Right ventricle myocardium inferior (tissue), 1 donor: ENCODE results near the gene CAMTA1. TPM values are rescaled to one million over a fixed set of nuclear protein-coding genes. Genes with fewer than 3 reads are reported as not detected.

Experiments used
- ATAC-seq: fragments of 200-7000 bp; cut with Tn5 transposase; one replicate; pipeline ENCODE4 v1.9.1; 2020; ENCODE audit warnings: mild to moderate bottlenecking, moderate library complexity
- DNase-seq: peaks from one replicate; pipeline ENCODE4 v3.0.0; 2021; ENCODE audit errors: missing footprints
- intact Hi-C: fragments of 100-400 bp; cut with DNase I; formaldehyde crosslinking; loops from one replicate; pipeline ENCODE4 v1.11.0; 2022
- total RNA-seq: library from RNA; stranded (reverse); fragmentation: NEBNext Ultra II Directional; extraction: Animal tissue kit (Norgen Biotek cat#: 25700); gene quantifications from one replicate; pipeline ENCODE4 v1.2.1, GENCODE V29; 2021
- donor health status: DM: no; HTN: yes; CAD: no; lungs with severe emphysema.

The CAMTA1 gene
- total RNA-seq, 1 donor from 2014 or later: 159 TPM

- DNase-seq: no peak
- peak; percentile 63 for ATAC-seq
- intact Hi-C loops: loop anchor here (5.0 kb wide), 2 partner anchors 98 to 163 kb away; no protein-coding TSS in a partner anchor
Measured at GRCh38 chr1:6889875-6890480, 104.7 kb downstream of the CAMTA1 start.

- intact Hi-C loops: loop anchor here (5.0 kb wide), 2 partner anchors 98 to 163 kb away; no protein-coding TSS in a partner anchor
- ATAC-seq: no peak
- DNase-seq: no peak
Measured at GRCh38 chr1:6890686-6891085, 105.4 kb downstream of the CAMTA1 start.

- DNase-seq (no peak), ATAC-seq (no peak)
- intact Hi-C loops: loop anchor here (5.0 kb wide), 2 partner anchors 100 to 165 kb away; no protein-coding TSS in a partner anchor
Measured at GRCh38 chr1:6891781-6892579, 106.7 kb downstream of the CAMTA1 start.

DNA sequence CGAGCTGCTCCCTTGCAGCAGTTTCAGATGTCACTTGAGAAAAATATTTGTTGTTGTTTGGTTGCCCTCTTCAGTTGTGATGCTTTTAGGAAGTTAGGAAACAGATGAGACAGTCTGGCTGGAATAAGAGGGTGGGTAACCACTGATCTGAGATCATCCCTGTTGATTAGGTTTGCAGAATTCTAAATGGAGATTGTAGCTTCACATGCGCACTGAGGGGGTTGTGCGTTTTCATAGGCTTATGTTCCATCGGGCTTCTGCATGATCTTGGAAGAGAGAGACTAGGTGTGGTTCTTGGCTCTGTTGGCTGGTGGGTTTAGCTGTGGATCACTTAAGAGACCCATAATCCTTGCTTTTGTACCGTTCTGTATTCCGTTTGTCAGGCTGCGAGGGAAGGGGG is 108.1 kb downstream of the CAMTA1 start:
- no peak for DNase-seq
- no peak for ATAC-seq
- intact Hi-C loops: loop anchor here (5.0 kb wide), 2 partner anchors 101 to 166 kb away; no protein-coding TSS in a partner anchor

GRCh38 chr1:6897138-6897537 is 111.9 kb downstream of the CAMTA1 start:
- intact Hi-C loops: no loop called here
- ATAC-seq: no peak
- DNase-seq: no peak

GRCh38 chr1:6898974-6899539 is 113.8 kb downstream of the CAMTA1 start:
- DNase-seq (no peak), ATAC-seq (no peak)
- intact Hi-C loops: no loop called here

- intact Hi-C loops: no loop called here
- DNase-seq (no peak), ATAC-seq (no peak)
Measured at GRCh38 chr1:6899621-6900020, 114.4 kb downstream of the CAMTA1 start.

GRCh38 chr1:6902153-6902552 is 116.9 kb downstream of the CAMTA1 start:
- DNase-seq (no peak), ATAC-seq (no peak)
- intact Hi-C loops: no loop called here

GRCh38 chr1:6904476-6905170 is 119.4 kb downstream of the CAMTA1 start:
- intact Hi-C loops: no loop called here
- no peak for DNase-seq

GRCh38 chr1:6905331-6905730 is 120.1 kb downstream of the CAMTA1 start:
- intact Hi-C loops: no loop called here
- no peak for DNase-seq
- ATAC-seq: no peak

More at GRCh38 chr1:6904476-6905170, 119.4 kb downstream of the CAMTA1 start:
- ATAC-seq: no peak

GRCh38 chr1:6905790-6906189 is 120.5 kb downstream of the CAMTA1 start:
- intact Hi-C loops: no loop called here
- ATAC-seq: no peak
- no peak for DNase-seq

- DNase-seq: no peak
- no peak for ATAC-seq
- intact Hi-C loops: no loop called here
Measured at GRCh38 chr1:6906783-6907182, 121.5 kb downstream of the CAMTA1 start.

DNA sequence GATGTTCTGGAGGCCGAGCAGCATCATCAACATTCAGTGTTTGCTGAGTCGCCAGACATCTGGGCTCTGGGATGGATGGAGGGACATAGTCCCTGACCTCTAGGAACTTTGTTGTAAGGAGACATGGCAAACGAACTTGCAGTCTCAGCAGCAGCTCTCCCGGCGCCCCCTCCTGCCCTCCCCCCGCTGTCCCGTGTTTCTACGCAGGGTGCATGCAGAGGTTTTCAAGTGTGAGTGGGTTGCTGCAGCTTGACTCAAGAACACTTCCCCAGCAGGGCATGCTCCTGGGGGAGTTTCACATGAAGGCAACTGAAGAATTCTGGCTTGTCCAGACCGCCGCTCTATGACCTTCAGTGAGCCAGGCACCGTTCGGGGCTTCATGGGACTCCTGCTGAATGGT is 121.9 kb downstream of the CAMTA1 start:
- intact Hi-C loops: no loop called here
- no peak for DNase-seq
- ATAC-seq: no peak

DNA sequence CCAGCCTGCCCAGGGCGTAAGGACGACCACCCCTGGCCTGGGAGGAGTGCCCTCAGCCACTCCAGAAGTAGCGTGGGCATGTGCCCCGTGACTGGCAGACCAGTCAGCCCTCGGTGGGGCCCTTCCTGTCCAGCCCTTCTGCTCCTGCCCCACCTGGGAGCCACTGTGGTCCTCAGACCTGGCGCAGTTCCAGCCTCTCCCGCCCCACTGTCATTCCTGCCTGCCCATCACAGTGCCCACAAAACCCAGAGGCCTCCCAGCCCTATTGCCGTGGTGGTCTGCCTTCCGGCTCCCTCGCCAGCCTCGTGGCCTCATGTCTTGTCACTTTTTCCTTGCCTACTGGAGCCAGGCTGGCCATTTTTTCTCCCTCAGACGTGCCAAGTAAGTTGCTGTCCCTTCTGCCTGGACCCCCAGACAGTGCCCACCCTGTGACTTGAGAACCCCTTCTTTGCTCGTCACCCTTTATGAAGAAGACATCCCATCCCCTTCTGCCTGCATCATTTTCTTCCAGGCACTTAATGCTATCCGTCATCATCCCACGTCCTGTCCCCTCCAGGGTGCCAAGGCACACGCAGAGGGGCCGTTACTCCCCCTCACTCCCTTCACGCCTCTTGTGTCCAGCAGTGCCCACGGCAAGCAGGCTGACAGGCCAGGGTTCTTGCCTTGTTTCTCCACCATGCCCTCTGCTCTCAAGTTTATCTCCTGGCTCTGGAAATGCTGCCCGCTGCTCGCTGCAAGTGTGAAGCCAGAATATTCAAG is 122.6 kb downstream of the CAMTA1 start:
- peak; percentile 23 for ATAC-seq
- DNase-seq: no peak
- intact Hi-C loops: no loop called here

- no peak for ATAC-seq
- no peak for DNase-seq
- intact Hi-C loops: no loop called here
Measured at GRCh38 chr1:6909401-6909800, 124.1 kb downstream of the CAMTA1 start.

DNA sequence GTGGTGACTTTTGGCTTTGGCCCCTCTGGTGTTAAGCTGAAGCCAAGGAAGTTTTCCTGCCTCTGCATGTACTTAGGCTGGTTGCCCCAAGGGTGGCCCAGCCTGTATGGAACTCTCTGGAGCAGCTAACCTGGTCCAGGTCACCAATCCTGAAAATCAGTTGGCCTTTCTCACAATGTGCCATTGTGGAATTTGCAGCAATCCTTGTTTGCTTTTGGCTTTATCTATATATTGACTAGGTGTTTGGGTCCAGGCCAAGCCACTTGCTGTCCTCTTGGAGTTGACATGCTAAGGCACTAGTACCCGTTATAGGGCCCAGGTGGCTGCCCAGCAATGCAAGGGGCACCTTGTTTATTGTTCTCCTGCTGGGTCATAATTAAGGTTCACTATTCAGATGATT is 124.6 kb downstream of the CAMTA1 start:
- intact Hi-C loops: no loop called here
- no peak for ATAC-seq

GRCh38 chr1:6911021-6911941 is 126.0 kb downstream of the CAMTA1 start:
- ATAC-seq (no peak), DNase-seq (no peak)
- intact Hi-C loops: no loop called here

More for the DNA sequence above, 124.6 kb downstream of the CAMTA1 start:
- DNase-seq: no peak

DNA sequence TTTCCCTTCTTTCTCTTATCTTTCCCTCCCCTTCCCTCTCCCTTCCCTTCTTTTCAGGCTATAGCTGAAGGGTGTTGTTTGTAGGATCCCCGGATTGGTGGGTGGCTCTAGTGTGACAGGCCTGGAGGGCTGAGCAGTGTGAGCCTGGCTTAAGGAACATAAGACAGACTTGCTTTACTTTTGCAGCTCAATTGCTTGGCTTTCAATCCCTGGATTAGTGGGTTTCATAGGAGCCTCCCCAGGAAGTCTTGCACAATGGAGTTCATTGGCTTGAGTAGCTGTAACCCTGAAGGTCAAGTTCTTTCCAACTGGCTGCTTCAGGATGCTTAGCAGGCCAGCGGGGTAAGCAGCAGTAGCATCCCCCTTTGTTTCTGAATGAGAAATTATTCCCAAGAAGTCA is 126.7 kb downstream of the CAMTA1 start:
- DNase-seq (no peak), ATAC-seq (no peak)
- intact Hi-C loops: no loop called here
